Pancreas (tissue), 10 donors: ENCODE data around the gene CCDC180. TPM values are rescaled to one million over a fixed set of nuclear protein-coding genes. Genes with fewer than 3 reads are reported as not detected.

ENCODE experiments used
- ATAC-seq, 4 donors: fragments of 200-7000 bp; cut with Tn5 transposase; one replicate each; pipeline versions ENCODE4 v1.8.0 to v1.9.1; 2020; ENCODE audit warnings: mild to moderate bottlenecking in 4 of 4, moderate library complexity in 4 of 4
- DNase-seq, 6 donors: peaks; one replicate each; pipeline ENCODE4 v3.0.0-alpha.2; 2020
- FAIRE-seq: peaks from 2 replicates; lab custom pipeline; 2012; peaks lifted over from hg19 to GRCh38; lab: Jason Lieb, UNC
- H3K27ac ChIP-seq, 4 donors: fragments of 200-600 bp; sonication (generic); 1 replicate in 3 of 4; 2 replicates in 1 of 4; pipeline versions ENCODE4 v1.5.0 to v1.8.0; 2020
- H3K27me3 ChIP-seq, 4 donors: fragments of 200-600 bp; one replicate each; pipeline ENCODE4 v1.8.0; 2021
- H3K36me3 ChIP-seq, 3 donors: fragments of 200-600 bp; sonication (generic) in 1 of 3; one replicate each; pipeline versions ENCODE4 v1.5.0 to v1.8.0; 2020 to 2021
- H3K4me1 ChIP-seq, 3 donors: fragments of 200-600 bp; one replicate each; pipeline ENCODE4 v1.8.0; 2021
- H3K4me3 ChIP-seq, 4 donors: fragments of 200-600 bp; sonication (generic) in 2 of 4; one replicate each; pipeline versions ENCODE4 v1.5.0 to v1.8.0; 2020 to 2021
- H3K9me3 ChIP-seq, 4 donors: fragments of 200-600 bp; one replicate each; pipeline ENCODE4 v1.8.0; 2021
- WGBS, 2 donors: extraction: QIAGEN DNeasy Blood & Tissue Kit; methylation state at CpG; one replicate each; pipeline ENCODE4 v1.1.7; 2013; 5-methylcytosine and 5-hydroxymethylcytosine counted together
- intact Hi-C, 3 donors: fragments of 100-400 bp; cut with DNase I; formaldehyde crosslinking; loops; one replicate each; pipeline versions ENCODE4 v1.11.1 to v1.14.2; 2022
- polyA plus RNA-seq, 2 donors: library from polyadenylated mRNA; stranded (reverse); fragments of 200-250 nt; gene quantifications; one replicate each; pipeline ENCODE4 v1.2.3, GENCODE V29; 2013
- total RNA-seq, 6 donors: library from RNA; stranded (reverse); fragmentation: NEBNext Ultra II Directional in 4 of 6; extraction: Animal tissue kit (Norgen Biotek cat#: 25700) in 4 of 6; gene quantifications; one replicate each; pipeline versions ENCODE4 v1.2.1 to v1.2.4, GENCODE V29; 2021 to 2023
- TF ChIP-seq, protein P1 (sequence below), 4 donors: fragments of 200-600 bp; sonication (generic) in 3 of 4; IDR thresholded peaks; one replicate each; pipeline versions ENCODE4 v1.5.0 to v1.8.0; 2021; ENCODE audit warnings: antibody characterized with exemption in 4 of 4
- donor health status: healthy with polysubstance abuse.
- donor health status: DM: no; HTN: no; CAD: no; lungs with moderate emphysema.
- donor health status: DM: no; HTN: no; CAD: no.
- donor health status: control.
- donor health status: control.
- donor health status: Bipolar disorder and iron deficiency.
- donor health status: DM: yes; HTN: yes; CAD: no.
- donor health status: DM: no; HTN: no; CAD: no.
- donor health status: DM: no; HTN: no; CAD: no.
- donor health status: DM: yes; HTN: yes; CAD: no.

Gene CCDC180
- total and polyA plus RNA-seq, 8 donors, result 2.0 to 7.2 (median 3.7) TPM

DNA sequence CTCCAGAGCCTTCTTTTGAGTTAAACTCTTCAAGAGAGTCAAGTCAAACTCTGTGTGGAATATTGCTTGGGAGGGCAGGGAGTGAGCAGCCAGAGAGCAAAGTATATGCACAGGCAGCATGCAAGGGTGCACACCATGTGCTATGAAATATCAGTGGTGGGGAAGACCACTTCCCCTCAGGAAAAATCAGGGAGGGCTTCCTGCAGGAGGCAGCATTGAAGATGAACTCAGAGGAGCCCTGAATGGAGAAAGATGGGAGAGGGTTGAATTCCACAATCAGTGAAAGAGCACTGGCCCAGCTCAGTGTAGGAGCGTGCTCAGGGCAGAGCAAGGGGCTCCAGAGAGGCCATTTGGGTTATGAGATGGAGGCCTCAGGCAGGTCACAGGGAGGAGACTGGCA lies 41.9 kb downstream of the CCDC180 start:
- no peaks in the 10 kb centered on the region for H3K9me3 ChIP-seq
- no peaks in the 10 kb centered on the region for H3K27me3 ChIP-seq
- no peak overlapping the region for H3K27ac ChIP-seq
- H3K36me3 ChIP-seq, result no peaks in the 10 kb centered on the region
- 100% methylated on average over 1 of the region's 1 CpG for WGBS, 2 donors
- DNase-seq, result no peak
- ATAC-seq, result no peak
- no peaks in the 10 kb centered on the region for H3K4me1 ChIP-seq
- intact Hi-C loops, result no loop called here
- TF ChIP-seq, protein P1, sequence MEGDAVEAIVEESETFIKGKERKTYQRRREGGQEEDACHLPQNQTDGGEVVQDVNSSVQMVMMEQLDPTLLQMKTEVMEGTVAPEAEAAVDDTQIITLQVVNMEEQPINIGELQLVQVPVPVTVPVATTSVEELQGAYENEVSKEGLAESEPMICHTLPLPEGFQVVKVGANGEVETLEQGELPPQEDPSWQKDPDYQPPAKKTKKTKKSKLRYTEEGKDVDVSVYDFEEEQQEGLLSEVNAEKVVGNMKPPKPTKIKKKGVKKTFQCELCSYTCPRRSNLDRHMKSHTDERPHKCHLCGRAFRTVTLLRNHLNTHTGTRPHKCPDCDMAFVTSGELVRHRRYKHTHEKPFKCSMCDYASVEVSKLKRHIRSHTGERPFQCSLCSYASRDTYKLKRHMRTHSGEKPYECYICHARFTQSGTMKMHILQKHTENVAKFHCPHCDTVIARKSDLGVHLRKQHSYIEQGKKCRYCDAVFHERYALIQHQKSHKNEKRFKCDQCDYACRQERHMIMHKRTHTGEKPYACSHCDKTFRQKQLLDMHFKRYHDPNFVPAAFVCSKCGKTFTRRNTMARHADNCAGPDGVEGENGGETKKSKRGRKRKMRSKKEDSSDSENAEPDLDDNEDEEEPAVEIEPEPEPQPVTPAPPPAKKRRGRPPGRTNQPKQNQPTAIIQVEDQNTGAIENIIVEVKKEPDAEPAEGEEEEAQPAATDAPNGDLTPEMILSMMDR (IDR thresholded peaks at IDR 0.05), result no peak
- H3K4me3 ChIP-seq, result no peak overlapping the region
- FAIRE-seq, result no peak

DNA sequence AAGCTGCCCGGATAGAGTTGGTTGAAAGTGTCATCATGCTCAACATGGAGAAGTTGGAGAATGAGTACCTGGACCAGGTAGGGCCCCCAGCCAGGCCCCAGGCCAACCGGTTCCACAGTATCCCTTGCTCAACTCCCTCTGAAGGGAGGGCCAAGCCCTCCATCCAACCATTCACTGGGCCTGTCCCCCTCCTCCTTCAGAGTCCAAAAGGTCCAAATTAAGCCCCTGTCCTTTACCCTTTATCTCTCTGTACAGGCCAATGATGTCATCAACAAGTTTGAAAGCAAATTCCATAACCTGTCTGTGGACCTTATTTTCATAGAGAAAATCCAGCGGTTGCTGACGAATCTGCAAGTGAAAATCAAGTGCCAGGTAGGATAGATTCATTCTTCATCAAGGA lies 47.2 kb downstream of the CCDC180 start:
- FAIRE-seq (no peak), DNase-seq (no peak), ATAC-seq (no peak)
- Histone ChIP-seq H3K4me3 (no peak overlapping the region), H3K4me1 (no peaks in the 10 kb centered on the region), H3K27ac (no peak overlapping the region), H3K27me3 (no peaks in the 10 kb centered on the region), H3K36me3 (peaks cover 0 to 4% (median 0%) of the 10 kb centered on the region in 3 donors), H3K9me3 (no peaks in the 10 kb centered on the region)
- intact Hi-C loops, result no loop called here
- TF ChIP-seq, protein P1 (IDR thresholded peaks at IDR 0.05), result no peak
- WGBS, 2 donors, result 90% methylated on average over 4 of the region's 4 CpGs

DNA sequence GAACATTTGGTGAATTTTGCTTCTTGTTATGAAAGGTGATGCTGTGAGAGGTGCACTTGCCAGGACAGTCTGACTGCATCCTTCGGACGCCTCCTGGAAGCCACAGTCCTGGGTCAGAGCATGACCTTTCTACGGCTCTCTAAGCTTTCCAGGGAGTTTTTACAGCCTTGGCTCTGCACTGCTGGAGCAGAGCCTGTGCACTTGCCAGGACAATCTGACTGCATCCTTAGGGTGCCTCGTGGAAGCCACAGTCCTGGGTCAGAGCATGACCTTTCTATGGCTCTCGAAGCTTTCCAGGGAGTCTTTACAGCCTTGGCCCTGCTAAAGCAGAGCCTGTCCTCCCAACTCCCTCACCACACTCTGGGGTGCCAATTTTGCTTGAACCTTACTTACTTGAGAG lies 49.6 kb downstream of the CCDC180 start:
- H3K27me3 ChIP-seq, result no peaks in the 10 kb centered on the region
- peaks cover 0 to 4% (median 0%) of the 10 kb centered on the region in 3 donors for H3K36me3 ChIP-seq
- no peaks in the 10 kb centered on the region for H3K9me3 ChIP-seq
- WGBS, 2 donors, result 64 to 71% methylated on average over 5 of the region's 5 CpGs
- TF ChIP-seq, protein P1 (IDR thresholded peaks at IDR 0.05), result no peak
- no peak for ATAC-seq
- no peaks in the 10 kb centered on the region for H3K4me1 ChIP-seq
- H3K27ac ChIP-seq, result no peak overlapping the region
- intact Hi-C loops, result no loop called here
- no peak overlapping the region for H3K4me3 ChIP-seq
- no peak for FAIRE-seq
- DNase-seq, result no peak

Other genes starting within 250 kb of the CCDC180 start
- 1 to 10 TPM; 3.9 to 9.5 (median 4.7) TPM for gene TDRD7, start 104.4 kb downstream of the CCDC180 start, total RNA-seq
- gene TDRD7, start 104.4 kb downstream of the CCDC180 start, polyA plus RNA-seq, result 1 to 10 TPM; 3.4 to 6.4 TPM
- 10 to 100 TPM in 4 of 6 donors, 1 to 10 TPM in 2; 8.4 to 17.0 (median 11.7) TPM for gene TMOD1, start 194.0 kb downstream of the CCDC180 start, total RNA-seq
- 10 to 100 TPM; 12.2 to 28.7 TPM for gene TMOD1, start 194.0 kb downstream of the CCDC180 start, polyA plus RNA-seq